ENCODE results near the gene SUV39H2.
"Not testable (repeated sequence)": the region's sequence is repeated elsewhere in the genome, so short reads cannot be mapped to it uniquely, and the experiment has no call there.

SUV39H2 gene

GRCh38 chr10:14878266-14879123, at the start of gene SUV39H2:
SUV39H2 (plus strand) TSS chr10:14878866; CDS start chr10:14878889, 23 bp downstream.
- DNase-seq: peak; percentile 92 to 96

- no peak for DNase-seq
Observed at GRCh38 chr10:14833106-14833505, 45.6 kb upstream of the SUV39H2 start.

GRCh38 chr10:14836208-14836607, 42.5 kb upstream of the SUV39H2 start:
- DNase-seq: no peak

- DNase-seq: no peak
Observed at GRCh38 chr10:14837003-14837756, 41.5 kb upstream of the SUV39H2 start.

GRCh38 chr10:14837757-14838581, 40.7 kb upstream of the SUV39H2 start, which contains the start of the genes CDNF, HSPA14 and MSANTD7:
CDNF (minus strand) TSS chr10:14838037; CDS start chr10:14837946, 91 bp downstream.
HSPA14 (plus strand) TSS chr10:14838306; CDS start chr10:14838403, 97 bp downstream.
MSANTD7 (plus strand) TSS chr10:14838306; CDS start chr10:14842285, 3,979 bp downstream.
- DNase-seq: peak; percentile 100

GRCh38 chr10:14838582-14839304, 39.9 kb upstream of the SUV39H2 start:
- DNase-seq: no peak

- DNase-seq: peak in 1 of 2 experiments; percentile 25
Observed at GRCh38 chr10:14839305-14839695, 39.4 kb upstream of the SUV39H2 start.

- no peak for DNase-seq
Observed at GRCh38 chr10:14840178-14840577, 38.5 kb upstream of the SUV39H2 start.

GRCh38 chr10:14843327-14843988, 35.2 kb upstream of the SUV39H2 start:
- DNase-seq: no peak

GRCh38 chr10:14844948-14845347, 33.7 kb upstream of the SUV39H2 start:
- no peak for DNase-seq

GRCh38 chr10:14852236-14852635, 26.4 kb upstream of the SUV39H2 start:
- DNase-seq: no peak

GRCh38 chr10:14855453-14855852, 23.2 kb upstream of the SUV39H2 start:
- no peak for DNase-seq

GRCh38 chr10:14858338-14858960, 20.2 kb upstream of the SUV39H2 start:
- DNase-seq: no peak

- no peak for DNase-seq
Observed at GRCh38 chr10:14859043-14859442, 19.6 kb upstream of the SUV39H2 start.

- no peak for DNase-seq
Observed at GRCh38 chr10:14859775-14860174, 18.9 kb upstream of the SUV39H2 start.

GRCh38 chr10:14860791-14861190, 17.9 kb upstream of the SUV39H2 start:
- no peak for DNase-seq

- DNase-seq: not testable (repeated sequence)
Observed at GRCh38 chr10:14864466-14864865, 14.2 kb upstream of the SUV39H2 start.

GRCh38 chr10:14864871-14865270, 13.8 kb upstream of the SUV39H2 start:
- DNase-seq: not testable (repeated sequence)

GRCh38 chr10:14873090-14873760, 5.4 kb upstream of the SUV39H2 start:
- no peak for DNase-seq

GRCh38 chr10:14875941-14876340, 2.7 kb upstream of the SUV39H2 start:
- DNase-seq: no peak
